ENCODE results near the gene ARFIP1.

ARFIP1 gene

GRCh38 chr4:152784490-152785350, 5.0 kb downstream of the ARFIP1 start:
- DNase-seq: no peak

- DNase-seq: no peak
Observed at GRCh38 chr4:152785639-152786615, 6.2 kb downstream of the ARFIP1 start.

GRCh38 chr4:152786627-152787026, 6.9 kb downstream of the ARFIP1 start:
- DNase-seq: no peak

- DNase-seq: no peak
Observed at GRCh38 chr4:152795891-152796290, 16.1 kb downstream of the ARFIP1 start.

GRCh38 chr4:152803541-152803940, 23.8 kb downstream of the ARFIP1 start:
- DNase-seq: no peak

GRCh38 chr4:152805071-152805650, 25.4 kb downstream of the ARFIP1 start:
- DNase-seq: no peak

GRCh38 chr4:152805818-152806217, 26.1 kb downstream of the ARFIP1 start:
- DNase-seq: no peak

GRCh38 chr4:152806501-152807125, 26.9 kb downstream of the ARFIP1 start:
- DNase-seq: no peak

GRCh38 chr4:152807294-152807829, 27.6 kb downstream of the ARFIP1 start:
- no peak for DNase-seq

GRCh38 chr4:152808670-152809069, 28.9 kb downstream of the ARFIP1 start:
- no peak for DNase-seq

GRCh38 chr4:152810715-152811287, 31.0 kb downstream of the ARFIP1 start:
- no peak for DNase-seq

- no peak for DNase-seq
Observed at GRCh38 chr4:152815078-152815477, 35.3 kb downstream of the ARFIP1 start.

- no peak for DNase-seq
Observed at GRCh38 chr4:152817331-152817730, 37.6 kb downstream of the ARFIP1 start.

- no peak for DNase-seq
Observed at GRCh38 chr4:152819026-152819645, 39.4 kb downstream of the ARFIP1 start.

GRCh38 chr4:152820073-152820472, 40.3 kb downstream of the ARFIP1 start:
- no peak for DNase-seq

GRCh38 chr4:152822323-152822722, 42.6 kb downstream of the ARFIP1 start:
- DNase-seq: no peak

- DNase-seq: no peak
Observed at GRCh38 chr4:152824561-152824960, 44.8 kb downstream of the ARFIP1 start.

- no peak for DNase-seq
Observed at GRCh38 chr4:152825336-152825735, 45.6 kb downstream of the ARFIP1 start.

GRCh38 chr4:152828122-152828521, 48.4 kb downstream of the ARFIP1 start:
- no peak for DNase-seq

GRCh38 chr4:152831416-152831815, 51.7 kb downstream of the ARFIP1 start:
- DNase-seq: no peak

GRCh38 chr4:152836936-152837335, 57.2 kb downstream of the ARFIP1 start:
- no peak for DNase-seq
